KBM-7 (cell line): ENCODE results near the gene RIPPLY2.
"Not testable (repeated sequence)": the region's sequence is repeated elsewhere in the genome, so short reads cannot be mapped to it uniquely, and the experiment has no call there.

ENCODE experiments used
- DNase-seq: peaks from one replicate; pipeline ENCODE4 v3.0.0-alpha.2; 2015
- in situ Hi-C: fragments of 300-500 bp; cut with MboI; formaldehyde crosslinking; loops from 2 replicates; pipeline ENCODE4 v1.14.3; 2020; ENCODE audit warnings: low sequenced_read_pairs, low pct_unique_long_range_greater_than_20kb, mixed read lengths

Gene RIPPLY2, protein sequence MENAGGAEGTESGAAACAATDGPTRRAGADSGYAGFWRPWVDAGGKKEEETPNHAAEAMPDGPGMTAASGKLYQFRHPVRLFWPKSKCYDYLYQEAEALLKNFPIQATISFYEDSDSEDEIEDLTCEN

DNA sequence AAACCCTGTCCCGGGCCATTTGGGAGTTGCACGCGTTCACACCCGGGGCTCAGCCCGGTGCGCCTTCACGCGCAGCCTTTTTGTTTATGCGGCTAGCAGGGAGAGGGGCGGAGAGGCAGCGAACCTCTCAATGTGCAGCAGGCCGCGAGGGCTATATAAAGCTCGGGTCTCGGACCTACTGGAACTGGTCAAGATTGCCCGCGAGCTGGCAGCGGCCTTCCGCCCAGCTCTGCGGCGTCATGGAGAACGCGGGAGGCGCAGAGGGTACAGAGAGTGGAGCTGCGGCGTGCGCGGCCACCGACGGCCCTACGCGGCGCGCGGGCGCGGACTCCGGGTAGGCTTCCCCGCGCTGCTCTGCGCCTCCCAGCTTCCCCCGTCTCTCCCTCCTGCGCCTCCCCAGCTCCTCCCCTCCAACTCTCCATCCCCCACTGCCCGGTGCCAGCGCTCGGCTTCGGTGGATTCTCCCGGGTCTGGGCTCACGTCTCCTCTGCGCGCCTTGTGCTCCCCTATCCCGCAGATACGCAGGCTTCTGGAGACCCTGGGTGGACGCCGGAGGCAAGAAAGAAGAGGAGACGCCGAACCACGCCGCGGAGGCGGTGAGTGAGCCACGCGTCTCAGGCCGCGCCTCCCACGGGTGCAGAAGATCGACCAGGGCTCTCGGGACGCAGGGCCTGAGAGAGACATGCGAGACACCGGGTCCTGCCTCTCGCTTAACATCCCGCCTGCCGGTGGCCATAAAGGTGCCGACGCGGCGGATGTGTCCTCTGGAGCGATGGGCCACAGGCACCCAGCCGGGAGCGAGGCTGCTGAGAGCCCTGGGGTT is at the start of gene RIPPLY2:
RIPPLY2 (plus strand) TSS at position 183 of the 823 bp plus-strand sequence; CDS start at position 240, 57 bp downstream.
- in situ Hi-C loops: no loop called here

GRCh38 chr6:83803492-83803891 is 49.7 kb upstream of the RIPPLY2 start:
- in situ Hi-C loops: not testable (repeated sequence)

More for the DNA sequence above, at the start of gene RIPPLY2:
- DNase-seq: no peak

DNA sequence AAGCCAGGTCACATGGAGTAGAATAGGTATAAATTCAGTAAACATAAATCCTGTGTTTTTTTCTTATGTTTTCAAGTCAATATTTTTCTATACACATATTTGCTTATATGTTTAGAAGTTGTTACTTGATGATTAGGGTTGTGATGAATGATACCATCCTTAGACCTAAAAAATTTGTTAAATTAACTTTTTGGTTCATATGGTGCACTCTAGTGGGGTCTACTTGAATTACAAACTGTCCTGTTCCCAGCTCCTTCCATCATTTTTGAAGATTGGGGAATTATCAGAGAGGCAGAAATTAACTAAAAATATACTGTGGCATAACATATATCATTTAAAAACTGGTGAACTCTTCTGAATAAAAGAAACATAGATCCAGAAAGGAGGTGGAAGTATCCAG is 48.3 kb upstream of the RIPPLY2 start:
- no peak for DNase-seq

More at GRCh38 chr6:83803492-83803891, 49.7 kb upstream of the RIPPLY2 start:
- DNase-seq: not testable (repeated sequence)

GRCh38 chr6:83808005-83808404 is 45.2 kb upstream of the RIPPLY2 start:
- DNase-seq: no peak
- in situ Hi-C loops: no loop called here

More for the DNA sequence above, 48.3 kb upstream of the RIPPLY2 start:
- in situ Hi-C loops: no loop called here

- DNase-seq: no peak
- in situ Hi-C loops: no loop called here
Observed at GRCh38 chr6:83808926-83809325, 44.2 kb upstream of the RIPPLY2 start.

DNA sequence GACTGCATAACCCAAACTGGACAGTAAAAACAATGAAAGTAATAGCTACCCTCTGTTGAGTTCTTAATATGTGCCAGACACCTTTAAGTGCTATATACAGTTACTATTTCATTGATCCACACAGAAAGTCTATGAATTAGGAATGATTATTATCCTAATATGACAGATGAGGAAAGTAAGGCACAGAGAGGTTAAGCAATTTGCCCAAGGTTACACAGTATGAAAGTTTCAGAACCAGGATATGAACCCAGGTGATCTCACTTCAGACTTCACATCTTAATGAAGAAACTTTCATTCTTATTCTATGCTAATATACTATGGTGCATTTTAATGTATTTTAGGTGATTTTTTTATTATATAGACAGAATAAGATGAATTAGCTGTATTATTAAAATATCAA is 40.6 kb upstream of the RIPPLY2 start:
- no peak for DNase-seq
- in situ Hi-C loops: no loop called here

- no peak for DNase-seq
- in situ Hi-C loops: no loop called here
Observed at GRCh38 chr6:83815631-83816272, 37.4 kb upstream of the RIPPLY2 start.

GRCh38 chr6:83822629-83823169 is 30.5 kb upstream of the RIPPLY2 start:
- in situ Hi-C loops: no loop called here
- DNase-seq: no peak

DNA sequence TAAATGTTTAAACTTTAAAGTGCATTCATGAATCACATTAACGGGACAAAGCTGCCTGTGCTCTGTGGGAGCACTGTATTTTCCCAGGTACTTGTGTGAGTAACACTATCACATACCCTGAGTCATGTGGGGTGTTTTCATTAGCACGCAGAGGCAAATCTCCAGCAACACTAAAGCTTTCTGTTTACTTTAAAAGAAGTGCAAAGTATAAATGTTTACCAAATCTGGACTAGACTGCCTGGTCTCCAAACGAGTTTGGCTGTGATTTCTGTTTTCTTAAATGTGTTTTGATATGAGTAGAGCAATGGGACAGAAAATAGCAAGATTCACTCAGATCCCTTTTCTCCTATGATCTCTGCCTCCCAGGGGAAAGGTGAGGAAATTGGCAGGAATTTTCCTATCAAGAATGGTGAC is 28.8 kb upstream of the RIPPLY2 start:
- in situ Hi-C loops: no loop called here
- no peak for DNase-seq

GRCh38 chr6:83824831-83825230 is 28.3 kb upstream of the RIPPLY2 start:
- DNase-seq: no peak
- in situ Hi-C loops: no loop called here

- in situ Hi-C loops: no loop called here
- no peak for DNase-seq
Observed at GRCh38 chr6:83827050-83827449, 26.1 kb upstream of the RIPPLY2 start.

DNA sequence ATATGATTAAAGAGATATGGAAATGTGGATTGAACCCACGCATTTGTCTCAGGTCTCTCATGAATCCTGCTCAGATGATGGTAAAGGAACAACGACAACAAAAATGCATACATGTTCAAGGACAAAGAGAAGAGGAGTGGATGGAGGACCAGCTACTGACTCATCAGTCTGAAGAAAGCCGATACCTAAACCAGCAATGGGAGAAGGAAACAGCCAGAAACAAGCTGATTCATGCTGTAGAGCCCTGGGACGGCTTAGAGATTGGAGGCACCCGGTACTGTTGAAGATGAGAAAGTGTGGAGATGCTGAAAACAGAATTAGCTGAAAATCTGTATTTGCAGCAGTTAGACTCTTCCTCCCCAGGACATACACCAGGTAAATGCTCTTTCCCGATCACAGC is 14.4 kb upstream of the RIPPLY2 start:
- no peak for DNase-seq
- in situ Hi-C loops: no loop called here

- in situ Hi-C loops: no loop called here
- no peak for DNase-seq
Observed at GRCh38 chr6:83844170-83844569, 9.0 kb upstream of the RIPPLY2 start.

DNA sequence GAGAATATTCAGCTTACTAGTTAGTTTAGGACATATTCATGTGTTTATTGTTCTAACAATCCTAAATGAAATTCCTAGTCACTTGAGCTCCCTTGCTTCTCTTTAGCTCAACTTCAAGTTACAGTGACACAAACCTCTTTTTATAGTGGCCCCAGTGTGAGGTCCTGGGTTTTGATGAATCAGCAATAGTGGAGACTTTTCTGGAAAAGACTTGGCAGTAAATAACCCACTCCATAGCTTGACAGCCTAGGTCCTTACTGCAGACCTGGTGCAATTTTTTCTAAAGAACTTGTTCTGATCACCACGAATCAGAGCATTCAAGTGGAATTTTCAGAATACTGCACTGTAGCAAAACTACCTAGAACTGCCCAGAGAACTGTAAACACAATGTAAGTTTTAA is 6.9 kb upstream of the RIPPLY2 start:
- no peak for DNase-seq
- in situ Hi-C loops: no loop called here

DNA sequence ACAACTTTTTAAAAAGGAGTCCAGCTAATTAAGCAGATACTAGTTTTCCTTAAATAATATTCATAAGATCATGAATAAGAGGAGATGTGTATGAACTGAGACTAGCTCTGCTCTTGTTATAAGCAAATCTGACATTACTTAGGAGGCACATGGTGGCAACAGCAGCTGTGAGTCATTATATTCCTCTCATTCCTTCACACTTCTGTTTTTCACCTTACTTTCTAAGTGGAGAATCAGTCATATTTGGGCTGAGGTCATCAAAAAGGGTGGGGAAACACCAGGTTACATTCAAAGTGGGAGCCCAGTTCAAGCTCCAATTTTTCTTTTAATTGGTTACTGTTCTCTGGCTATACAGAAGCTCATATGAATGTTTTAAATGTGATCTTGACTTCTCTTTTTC is 6.0 kb upstream of the RIPPLY2 start:
- no peak for DNase-seq
- in situ Hi-C loops: no loop called here

DNA sequence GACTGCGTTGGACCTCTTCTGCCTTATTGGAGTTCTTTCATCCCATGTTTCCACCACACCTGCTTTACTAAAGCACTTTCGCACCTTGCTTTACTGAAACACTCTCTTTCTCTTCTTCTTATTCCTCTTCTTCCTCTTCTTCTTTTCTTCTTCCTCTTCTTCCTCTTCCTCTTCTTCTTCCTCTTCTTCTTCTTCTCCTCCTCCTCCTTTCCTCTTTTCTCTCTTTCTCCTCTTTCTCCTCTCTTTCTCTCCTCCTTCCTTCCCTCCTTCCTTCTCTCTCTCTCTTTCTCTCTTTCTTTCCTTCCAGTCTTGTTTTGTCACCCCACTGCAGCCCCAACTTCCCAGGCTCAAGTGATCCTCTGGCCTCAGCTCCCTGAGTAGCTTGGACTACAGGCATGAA is 4.0 kb upstream of the RIPPLY2 start:
- in situ Hi-C loops: no loop called here
- DNase-seq: no peak

DNA sequence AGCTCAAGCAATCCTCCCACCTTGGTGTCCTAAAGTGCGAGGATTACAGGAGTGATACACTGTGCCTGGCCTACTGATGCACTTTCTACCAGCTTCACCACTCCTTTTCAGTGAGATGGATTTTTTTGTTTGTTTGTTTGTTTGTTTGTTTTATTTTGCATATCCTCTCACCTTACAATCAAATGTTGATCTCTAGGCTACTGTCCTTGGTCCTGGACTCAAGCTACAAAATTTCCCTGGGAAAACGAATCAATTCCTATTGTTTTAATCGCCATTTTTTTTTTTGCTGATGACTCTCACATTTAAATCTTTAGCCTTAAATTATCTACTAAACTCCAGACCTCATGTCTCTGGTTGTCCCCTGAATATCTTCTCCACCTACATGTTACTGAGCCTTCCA is 3.5 kb upstream of the RIPPLY2 start:
- in situ Hi-C loops: no loop called here
- DNase-seq: no peak

DNA sequence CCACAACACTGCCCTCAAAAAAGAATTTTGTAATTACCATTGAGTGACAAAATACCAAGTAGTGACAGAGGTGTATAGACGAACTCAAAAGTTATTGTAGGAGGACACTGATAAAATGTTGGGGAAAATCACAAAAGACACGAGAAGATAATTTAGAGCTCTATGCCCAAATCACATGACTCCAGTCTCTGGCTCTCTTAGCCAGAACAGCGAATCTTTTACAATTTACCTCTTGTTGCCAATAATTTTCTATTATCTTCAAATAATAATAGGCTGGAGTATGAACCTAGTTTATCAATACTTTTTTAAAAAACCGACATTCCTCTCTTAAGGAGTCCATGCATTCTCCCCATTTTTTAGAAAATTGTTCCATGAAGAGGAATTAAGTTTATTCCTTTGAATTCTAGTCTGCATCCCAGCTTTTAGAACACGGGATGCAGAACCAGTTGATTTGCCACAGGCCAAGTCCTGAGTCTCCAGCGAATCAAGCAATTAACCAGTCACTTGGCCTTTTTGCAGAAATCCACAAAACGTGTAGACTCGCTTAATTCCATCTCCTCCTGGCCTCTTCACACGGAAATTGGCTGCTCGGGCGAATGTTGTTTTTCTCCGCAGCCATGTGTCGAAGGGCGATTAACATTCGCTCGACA is 507 bp upstream of the RIPPLY2 start:
- no peak for DNase-seq
- in situ Hi-C loops: no loop called here

- no peak for DNase-seq
- in situ Hi-C loops: no loop called here
Observed at GRCh38 chr6:83854001-83854501, 891 bp downstream of the RIPPLY2 start.
